IPS-18c (cell line): ENCODE measurements around the gene FLYWCH2.
A peak's percentile ranks its signal among the peaks of the same experiment; 100 is the strongest.

ENCODE experiments used
- H3K4me3 ChIP-seq: 2 replicates; pipeline ENCODE4 v1.7.0; 2013; ENCODE audit warnings: low read depth, mild to moderate bottlenecking, low read length, moderate library complexity; ENCODE audit not compliant: insufficient read depth
- H3K9me3 ChIP-seq: one replicate; pipeline ENCODE4 v1.6.1; 2013; ENCODE audit warnings: mild to moderate bottlenecking, low read length, moderate library complexity; ENCODE audit not compliant: control insufficient read depth, insufficient read depth

Gene FLYWCH2

GRCh38 chr16:2852003-2852730 is 30.8 kb upstream of the FLYWCH2 start:
- no peaks in the 10 kb centered on the region for H3K9me3 ChIP-seq
- H3K4me3 ChIP-seq: no peak overlapping the region

GRCh38 chr16:2852731-2853507 is 30.1 kb upstream of the FLYWCH2 start:
- no peaks in the 10 kb centered on the region for H3K9me3 ChIP-seq
- no peak overlapping the region for H3K4me3 ChIP-seq

- Histone ChIP-seq H3K9me3 (no peaks in the 10 kb centered on the region), H3K4me3 (no peak overlapping the region)
These were observed 29.4 kb upstream of the FLYWCH2 start for GRCh38 chr16:2853531-2854073.

DNA sequence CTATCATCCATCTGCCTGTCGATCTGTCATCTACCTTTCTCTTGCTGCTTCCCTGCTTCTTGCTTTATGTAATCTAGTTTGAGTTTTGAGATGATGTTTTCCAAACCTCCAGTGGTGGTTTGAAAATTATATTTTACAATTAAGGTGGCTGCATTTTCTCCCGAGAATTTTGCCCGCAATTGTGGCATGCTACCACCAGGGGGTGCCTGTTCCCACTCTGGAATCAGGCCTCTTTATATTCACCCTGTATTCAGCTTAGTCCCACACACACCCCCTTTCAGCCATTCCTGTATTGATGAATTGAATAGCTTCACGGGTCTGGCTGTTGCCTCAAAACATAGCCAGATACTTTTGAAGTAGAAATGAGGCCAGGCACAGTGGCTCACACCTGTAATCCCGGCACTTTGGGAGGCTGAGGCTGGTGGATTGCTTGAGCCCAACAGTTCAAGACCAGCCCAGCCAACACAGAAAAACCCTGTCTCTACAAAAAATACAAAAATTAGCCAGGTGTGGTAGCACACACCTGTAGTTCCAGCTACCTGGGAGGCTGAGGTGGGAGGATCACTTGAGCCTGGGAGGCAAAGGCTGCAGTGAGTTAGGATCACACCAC is 28.2 kb upstream of the FLYWCH2 start:
- Histone ChIP-seq H3K9me3 (no peaks in the 10 kb centered on the region), H3K4me3 (no peak overlapping the region)

GRCh38 chr16:2855536-2855935 is 27.5 kb upstream of the FLYWCH2 start:
- Histone ChIP-seq H3K4me3 (no peak overlapping the region), H3K9me3 (no peaks in the 10 kb centered on the region)

- Histone ChIP-seq H3K4me3 (no peak overlapping the region), H3K9me3 (no peaks in the 10 kb centered on the region)
These were observed 26.8 kb upstream of the FLYWCH2 start for GRCh38 chr16:2856061-2856670.

- no peak overlapping the region for H3K4me3 ChIP-seq
- no peaks in the 10 kb centered on the region for H3K9me3 ChIP-seq
These were observed 26.1 kb upstream of the FLYWCH2 start for GRCh38 chr16:2856686-2857450.

DNA sequence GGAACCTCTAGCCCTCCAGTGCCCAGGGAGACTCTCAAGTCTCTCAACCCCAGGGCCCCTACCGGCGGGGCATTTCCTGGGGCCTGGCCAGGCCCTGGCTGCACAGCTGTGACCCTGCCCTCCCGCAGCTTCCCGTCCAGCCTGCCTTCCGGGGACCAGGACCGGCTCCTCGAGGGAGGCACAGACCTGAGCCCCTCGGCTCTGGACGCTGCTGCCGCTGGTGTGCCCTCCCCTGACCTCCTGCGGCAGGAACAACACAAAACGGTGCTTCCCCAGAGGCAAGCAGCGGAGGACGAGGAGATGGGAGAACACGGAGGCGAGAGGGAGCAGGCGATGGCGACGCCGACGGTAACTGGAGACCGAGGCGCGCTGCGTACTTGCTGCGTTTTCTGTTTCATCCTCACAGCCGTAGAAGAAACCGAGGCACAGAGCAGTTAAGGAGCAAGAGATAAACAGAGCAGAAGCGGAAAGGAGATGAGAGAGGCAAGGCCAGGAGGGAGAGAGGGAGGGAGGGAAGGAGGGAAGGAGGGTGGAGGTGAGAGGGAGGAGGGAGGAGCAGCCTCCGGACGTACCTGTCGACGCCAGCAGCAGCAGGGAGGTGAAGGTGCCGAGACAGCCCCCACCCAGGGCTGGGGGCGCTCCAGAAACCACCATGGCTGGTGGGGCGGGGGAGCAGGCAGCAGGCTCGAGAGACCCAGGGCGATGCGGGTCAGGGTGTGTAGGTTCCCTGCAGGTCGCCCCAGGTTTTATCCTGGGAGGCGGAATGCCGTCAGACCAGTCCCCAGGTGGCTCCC is 25.4 kb upstream of the FLYWCH2 start, which contains the start of gene PRSS22:
Gene PRSS22, minus strand, starts transcription at position 720 of the 794 bp plus-strand sequence. Its CDS starts 66 bp downstream, at position 654.
- Histone ChIP-seq H3K9me3 (no peaks in the 10 kb centered on the region), H3K4me3 (peak within 1 kb of the TSS; percentile 38)

DNA sequence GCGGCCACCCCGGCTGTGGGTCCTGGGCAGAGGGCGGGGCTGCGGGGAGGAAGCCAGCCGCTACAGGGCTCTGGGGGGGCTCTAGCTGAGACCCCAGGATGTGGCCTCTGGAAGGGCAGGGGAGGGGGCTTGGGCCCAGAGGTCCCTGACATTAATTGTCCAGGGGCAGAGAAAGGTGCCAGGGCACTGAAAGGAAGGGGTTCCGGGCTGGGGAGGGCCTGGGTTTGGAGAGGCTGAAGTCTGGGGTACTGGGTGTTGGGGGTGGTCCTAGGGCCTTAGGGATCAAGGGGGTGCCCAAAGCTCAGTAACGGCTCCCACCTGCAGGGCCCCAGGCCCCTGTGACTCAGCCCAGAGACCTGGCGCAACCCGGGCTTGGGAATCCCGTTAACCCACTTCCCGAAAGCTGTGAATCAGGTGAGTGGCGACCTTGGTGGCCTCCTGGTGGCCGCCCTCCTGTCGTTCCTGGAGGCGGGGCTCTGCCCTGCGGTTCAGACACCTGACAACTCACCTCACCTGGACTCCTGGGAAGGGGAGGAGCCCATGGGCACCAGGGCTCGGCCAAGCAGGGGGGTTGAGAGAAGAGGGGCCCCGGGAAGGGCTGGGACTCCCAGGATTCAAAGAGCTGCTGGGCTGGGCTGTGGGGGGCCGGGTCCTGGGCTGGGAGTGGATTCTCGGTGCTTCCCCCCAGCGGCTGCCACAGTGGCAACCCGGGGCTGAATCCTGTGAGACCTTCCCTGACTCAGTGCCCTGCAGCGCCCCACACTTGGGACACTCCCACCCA is 24.6 kb upstream of the FLYWCH2 start:
- H3K9me3 ChIP-seq: no peaks in the 10 kb centered on the region
- peak overlapping the region; percentile 38 for H3K4me3 ChIP-seq

- no peaks in the 10 kb centered on the region for H3K9me3 ChIP-seq
- H3K4me3 ChIP-seq: no peak overlapping the region
These were observed 23.2 kb upstream of the FLYWCH2 start for GRCh38 chr16:2859686-2860265.

GRCh38 chr16:2860826-2861567 is 22.0 kb upstream of the FLYWCH2 start:
- Histone ChIP-seq H3K4me3 (no peak overlapping the region), H3K9me3 (no peaks in the 10 kb centered on the region)

DNA sequence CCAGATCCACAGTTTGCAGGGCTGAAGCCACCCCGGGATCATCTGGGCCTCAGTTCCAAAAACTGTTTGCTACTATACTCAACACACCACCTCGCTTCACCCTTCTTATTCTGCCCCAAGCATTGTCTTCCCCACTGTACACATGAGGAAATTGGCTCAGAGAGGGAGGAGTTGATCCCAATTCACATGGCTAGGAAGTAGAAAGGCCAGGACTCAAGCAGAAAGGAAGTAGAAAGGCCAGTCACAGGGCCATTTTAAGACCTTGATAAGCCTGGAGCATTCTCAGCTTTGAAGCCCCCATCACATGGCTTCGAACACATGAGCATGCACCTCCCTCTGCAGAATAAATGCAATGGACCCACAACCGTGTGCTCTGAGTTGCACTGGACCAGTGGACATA is 17.4 kb upstream of the FLYWCH2 start:
- H3K4me3 ChIP-seq: no peak overlapping the region
- H3K9me3 ChIP-seq: peaks cover 2% of the 10 kb centered on the region

- Histone ChIP-seq H3K9me3 (peaks cover 2% of the 10 kb centered on the region), H3K4me3 (no peak overlapping the region)
These were observed 16.6 kb upstream of the FLYWCH2 start for GRCh38 chr16:2866431-2866830.

- H3K4me3 ChIP-seq: peak overlapping the region; percentile 72; the same call in 1 of the 2 replicates
- peaks cover 2% of the 10 kb centered on the region for H3K9me3 ChIP-seq
These were observed 15.4 kb upstream of the FLYWCH2 start for GRCh38 chr16:2867661-2867986.
